ENCODE data around the gene DIRAS3.
"Not testable (repeated sequence)": the region's sequence is repeated elsewhere in the genome, so short reads cannot be mapped to it uniquely, and the experiment has no call there.

Gene DIRAS3

DNA sequence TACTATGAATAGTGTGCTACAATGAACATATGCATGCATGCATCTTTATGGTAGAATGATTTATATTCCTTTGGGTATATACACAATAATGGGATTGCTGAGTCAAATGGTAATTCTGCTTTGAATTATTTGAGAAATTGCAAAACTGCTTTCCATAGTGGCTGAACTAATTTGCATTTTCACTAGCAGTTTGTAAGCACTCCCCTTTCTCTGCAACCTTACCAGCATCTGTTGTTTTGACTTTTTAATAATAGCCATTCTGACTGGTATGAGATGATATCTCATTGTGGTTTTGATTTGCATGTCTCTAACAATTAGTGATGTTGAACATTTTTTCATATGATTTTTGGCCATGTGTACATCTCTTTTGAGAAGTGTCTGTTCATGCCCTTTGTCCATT, 24.0 kb upstream of the DIRAS3 start:
- TF ChIP-seq, protein P1, sequence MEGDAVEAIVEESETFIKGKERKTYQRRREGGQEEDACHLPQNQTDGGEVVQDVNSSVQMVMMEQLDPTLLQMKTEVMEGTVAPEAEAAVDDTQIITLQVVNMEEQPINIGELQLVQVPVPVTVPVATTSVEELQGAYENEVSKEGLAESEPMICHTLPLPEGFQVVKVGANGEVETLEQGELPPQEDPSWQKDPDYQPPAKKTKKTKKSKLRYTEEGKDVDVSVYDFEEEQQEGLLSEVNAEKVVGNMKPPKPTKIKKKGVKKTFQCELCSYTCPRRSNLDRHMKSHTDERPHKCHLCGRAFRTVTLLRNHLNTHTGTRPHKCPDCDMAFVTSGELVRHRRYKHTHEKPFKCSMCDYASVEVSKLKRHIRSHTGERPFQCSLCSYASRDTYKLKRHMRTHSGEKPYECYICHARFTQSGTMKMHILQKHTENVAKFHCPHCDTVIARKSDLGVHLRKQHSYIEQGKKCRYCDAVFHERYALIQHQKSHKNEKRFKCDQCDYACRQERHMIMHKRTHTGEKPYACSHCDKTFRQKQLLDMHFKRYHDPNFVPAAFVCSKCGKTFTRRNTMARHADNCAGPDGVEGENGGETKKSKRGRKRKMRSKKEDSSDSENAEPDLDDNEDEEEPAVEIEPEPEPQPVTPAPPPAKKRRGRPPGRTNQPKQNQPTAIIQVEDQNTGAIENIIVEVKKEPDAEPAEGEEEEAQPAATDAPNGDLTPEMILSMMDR (IDR thresholded peaks at IDR 0.05; ENCODE audit: insufficient read depth, missing control alignments): no peak
- no peak for DNase-seq (ENCODE audit: insufficient read length, low spot score)
- no peak for FAIRE-seq

DNA sequence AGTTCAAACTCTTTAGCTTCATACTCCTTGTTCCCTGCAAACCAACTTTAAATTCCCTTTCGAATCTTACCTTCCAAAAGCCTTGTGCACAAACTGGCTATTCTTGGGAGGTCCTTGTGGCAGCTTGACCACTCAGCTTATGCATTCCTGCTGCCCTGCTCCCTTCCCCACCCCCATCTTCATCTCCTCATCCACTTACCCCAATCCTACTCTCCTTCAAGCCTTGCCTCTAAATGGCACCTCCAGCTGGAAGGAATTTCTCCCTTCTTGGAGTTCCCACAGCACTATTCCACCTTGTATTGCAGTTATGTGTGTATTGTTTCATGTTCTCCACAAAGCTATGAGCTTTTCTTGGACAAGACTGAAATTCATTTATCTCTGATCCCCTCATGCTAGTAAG, 15.3 kb upstream of the DIRAS3 start:
- DNase-seq (ENCODE audit: insufficient read length, low spot score) (no peak), FAIRE-seq (no peak)
- TF ChIP-seq, protein P1 (IDR thresholded peaks at IDR 0.05; ENCODE audit: insufficient read depth, missing control alignments): no peak

DNA sequence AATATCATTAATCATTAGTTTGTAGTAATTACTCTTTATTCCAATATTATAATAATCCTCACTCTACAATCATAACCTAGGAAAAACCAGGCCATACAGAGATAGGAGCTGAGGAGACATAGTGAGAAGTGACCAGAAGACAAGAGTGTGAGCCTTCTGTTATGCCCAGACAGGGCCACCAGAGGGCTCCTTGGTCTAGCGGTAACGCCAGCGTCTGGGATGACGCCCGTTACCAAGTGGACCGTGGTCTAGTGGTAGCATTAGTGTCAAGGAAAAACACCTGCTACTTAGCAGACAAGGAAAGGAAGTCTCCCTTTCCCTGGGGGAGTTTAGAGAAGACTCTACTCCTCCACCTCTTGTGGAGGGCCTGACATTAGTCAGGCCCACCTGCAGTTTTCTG, 7.6 kb upstream of the DIRAS3 start:
- not testable (repeated sequence) for DNase-seq (ENCODE audit: insufficient read length, low spot score); FAIRE-seq

DNA sequence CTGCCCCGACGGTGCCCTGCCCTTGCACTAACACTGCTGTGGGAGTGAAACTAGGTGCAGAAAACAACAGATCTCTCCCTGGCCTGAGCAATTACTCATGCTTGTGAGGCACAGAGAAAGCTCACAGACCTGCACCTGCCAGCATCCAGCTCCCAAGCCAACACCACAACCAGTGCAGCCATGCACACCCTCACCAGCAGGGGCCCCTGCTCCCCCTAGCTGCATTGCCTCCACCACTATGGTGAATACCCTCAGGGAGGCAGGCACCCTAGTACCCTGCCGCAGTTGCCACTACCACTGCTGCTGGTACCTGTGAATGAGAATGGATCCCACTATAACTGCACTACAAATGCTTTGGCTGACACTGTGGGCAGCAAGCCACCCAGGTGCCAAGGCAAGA, 7.1 kb upstream of the DIRAS3 start:
- FAIRE-seq (no peak), DNase-seq (ENCODE audit: insufficient read length, low spot score) (no peak)
- TF ChIP-seq, protein P1 (IDR thresholded peaks at IDR 0.05; ENCODE audit: insufficient read depth, missing control alignments): no peak

DNA sequence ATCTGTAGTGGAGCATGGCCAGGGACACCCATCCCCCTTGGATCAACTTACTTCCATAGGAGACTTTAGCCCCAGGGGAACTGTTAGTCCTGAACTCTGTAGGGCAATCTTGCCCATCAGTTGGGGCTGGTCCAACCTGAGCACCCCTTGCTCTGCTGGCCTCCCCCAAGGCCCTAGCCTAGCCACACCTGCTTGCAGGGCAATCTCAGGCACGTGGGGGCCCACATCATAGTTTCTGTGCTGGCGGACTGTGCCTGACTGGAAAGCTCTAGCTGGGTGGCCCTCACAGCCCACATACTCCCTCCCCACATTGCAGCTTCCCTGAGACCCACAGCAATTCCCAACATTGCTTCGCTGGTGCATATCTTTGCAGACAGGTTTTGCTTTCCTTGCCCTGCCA, 6.6 kb upstream of the DIRAS3 start:
- no peak for FAIRE-seq
- TF ChIP-seq, protein P1 (IDR thresholded peaks at IDR 0.05; ENCODE audit: insufficient read depth, missing control alignments): no peak
- no peak for DNase-seq (ENCODE audit: insufficient read length, low spot score)

DNA sequence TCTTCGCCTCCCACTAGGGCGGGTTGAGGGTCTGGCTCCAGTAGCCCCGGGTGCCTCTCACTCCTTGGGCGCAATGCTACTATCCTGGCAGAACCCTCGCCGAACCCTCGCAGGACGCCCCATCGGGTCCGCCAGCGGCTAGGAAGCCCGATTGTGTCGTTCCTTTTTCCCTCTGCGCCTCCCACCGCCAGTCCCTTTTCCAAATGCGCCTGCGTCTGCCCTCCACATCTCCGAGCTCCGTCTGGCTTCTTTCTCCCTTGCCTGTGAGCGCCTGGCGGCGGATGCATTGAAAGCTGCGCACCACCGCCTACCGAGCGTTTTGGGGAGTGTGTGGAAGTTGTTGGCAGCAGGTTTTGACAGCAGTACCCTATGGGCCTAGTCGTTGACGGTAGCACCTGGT, 1.0 kb upstream of the DIRAS3 start:
- TF ChIP-seq, protein P1 (IDR thresholded peaks at IDR 0.05; ENCODE audit: insufficient read depth, missing control alignments): peak; percentile 31
- DNase-seq (ENCODE audit: insufficient read length, low spot score) (no peak), FAIRE-seq (no peak)

DNA sequence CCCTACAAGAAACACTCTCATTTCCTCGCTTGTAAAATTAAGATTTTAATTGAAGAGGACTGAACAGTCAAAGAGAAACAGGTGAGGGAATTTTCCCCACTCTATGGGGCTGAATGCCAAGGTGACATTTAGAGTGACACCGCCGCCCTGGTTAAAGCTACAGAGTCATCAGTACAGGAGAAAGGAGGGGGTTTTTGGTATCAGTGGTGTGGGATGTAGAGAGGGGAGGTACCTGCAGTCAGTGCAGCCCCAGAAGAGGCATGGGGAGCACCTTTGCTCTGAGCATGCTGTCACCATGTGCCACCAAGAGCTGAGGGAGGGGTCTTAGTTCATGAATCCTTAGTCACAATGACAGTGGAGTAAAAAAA, 2.8 kb downstream of the DIRAS3 start:
- no peak for DNase-seq (ENCODE audit: insufficient read length, low spot score)
- no peak for FAIRE-seq
- TF ChIP-seq, protein P1 (IDR thresholded peaks at IDR 0.05; ENCODE audit: insufficient read depth, missing control alignments): no peak
